Transverse colon (tissue), 4 donors: ENCODE data around the gene RIPPLY3.

Experiments used
- POLR2AphosphoS5 ChIP-seq, 3 donors: sonication (generic); formaldehyde crosslinking; IDR thresholded peaks; one replicate each; pipeline ENCODE4 v1.6.1; 2016; ENCODE audit warnings: antibody characterized with exemption in 3 of 3
- TF ChIP-seq, protein P1 (sequence below), 5 experiments: fragments of 200-600 bp in 3 of 5; fragments of 450-650 bp in 2 of 5; sonication (generic) in 3 of 5; IDR thresholded peaks; 1 replicate in 2 of 5; 2 replicates in 3 of 5; pipeline ENCODE4 v1.5.1; 2016 to 2017; ENCODE audit warnings: antibody characterized with exemption in 5 of 5, inconsistent platforms in 3 of 5, mild to moderate bottlenecking in 2 of 5, moderate library complexity in 1 of 5

DNA sequence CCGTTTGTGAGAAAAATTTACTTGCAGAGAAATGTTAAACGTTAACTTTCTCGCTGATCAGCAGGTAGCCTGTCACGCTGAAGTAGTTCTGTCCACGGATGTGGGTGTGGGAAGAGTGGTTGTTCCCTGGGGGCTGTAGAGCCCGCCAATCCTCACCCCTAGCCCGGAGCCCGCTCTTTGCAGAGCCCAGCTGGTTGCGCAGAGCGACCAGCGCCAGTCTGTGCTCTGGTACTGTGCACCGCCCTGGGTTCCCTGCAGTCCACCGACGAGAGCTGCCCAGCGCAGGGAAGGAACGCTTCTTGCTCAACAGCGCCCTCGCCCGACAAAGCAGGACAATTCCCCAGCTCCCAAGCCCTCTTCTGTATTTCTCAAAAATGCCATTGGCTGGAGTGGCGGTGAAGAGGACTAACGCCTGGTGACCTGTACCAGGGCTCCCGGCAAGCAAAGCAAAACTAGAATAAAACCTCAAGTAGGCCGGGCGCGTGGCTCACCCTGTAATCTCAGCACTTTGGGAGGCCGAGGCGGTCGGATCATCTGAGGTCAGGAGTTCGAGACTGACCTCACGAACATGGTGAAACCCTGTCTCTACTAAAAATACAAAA is 3.3 kb downstream of the RIPPLY3 start:
- TF ChIP-seq, protein P1, sequence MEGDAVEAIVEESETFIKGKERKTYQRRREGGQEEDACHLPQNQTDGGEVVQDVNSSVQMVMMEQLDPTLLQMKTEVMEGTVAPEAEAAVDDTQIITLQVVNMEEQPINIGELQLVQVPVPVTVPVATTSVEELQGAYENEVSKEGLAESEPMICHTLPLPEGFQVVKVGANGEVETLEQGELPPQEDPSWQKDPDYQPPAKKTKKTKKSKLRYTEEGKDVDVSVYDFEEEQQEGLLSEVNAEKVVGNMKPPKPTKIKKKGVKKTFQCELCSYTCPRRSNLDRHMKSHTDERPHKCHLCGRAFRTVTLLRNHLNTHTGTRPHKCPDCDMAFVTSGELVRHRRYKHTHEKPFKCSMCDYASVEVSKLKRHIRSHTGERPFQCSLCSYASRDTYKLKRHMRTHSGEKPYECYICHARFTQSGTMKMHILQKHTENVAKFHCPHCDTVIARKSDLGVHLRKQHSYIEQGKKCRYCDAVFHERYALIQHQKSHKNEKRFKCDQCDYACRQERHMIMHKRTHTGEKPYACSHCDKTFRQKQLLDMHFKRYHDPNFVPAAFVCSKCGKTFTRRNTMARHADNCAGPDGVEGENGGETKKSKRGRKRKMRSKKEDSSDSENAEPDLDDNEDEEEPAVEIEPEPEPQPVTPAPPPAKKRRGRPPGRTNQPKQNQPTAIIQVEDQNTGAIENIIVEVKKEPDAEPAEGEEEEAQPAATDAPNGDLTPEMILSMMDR (IDR thresholded peaks at IDR 0.05), result peak; percentile 74 to 80 (median 79)
- TF ChIP-seq POLR2AphosphoS5 (IDR thresholded peaks at IDR 0.05), result no peak
